Measurements from ENCODE around the gene SYPL2. TPM values are rescaled to one million over a fixed set of nuclear protein-coding genes. Genes with fewer than 3 reads are reported as not detected.

The SYPL2 gene
- total RNA-seq, 1 experiment from 2014 or later: 1.3 TPM

GRCh38 chr1:109476825-109477224 lies 10.5 kb downstream of the SYPL2 start:
- Histone ChIP-seq H3K4me3 (replicated peaks in 1 of 2; ENCODE audit: low read depth in 1 of 2, low read length in 2 of 2) (no peak overlapping the region), H3K4me2 (ENCODE audit: low read length) (peak overlapping the region; percentile 15; the same call in 1 of the 2 replicates), H2AFZ (ENCODE audit: low read depth, low read length, poor library complexity, severe bottlenecking) (no peak overlapping the region), H4K20me1 (ENCODE audit: insufficient read depth) (no peaks in the 10 kb centered on the region), H3K9ac (ENCODE audit: low read length) (no peak overlapping the region), H3K9me3 (ENCODE audit: control insufficient read depth in 1 of 2, insufficient read depth in 1 of 2, low read depth in 1 of 2, low read length in 2 of 2) (no peaks in the 10 kb centered on the region), H3K36me3 (ENCODE audit: control insufficient read depth in 1 of 2, insufficient read depth in 2 of 2, low read length in 2 of 2) (no peaks in the 10 kb centered on the region), H3K9me2 (ENCODE audit: insufficient read depth) (no peaks in the 10 kb centered on the region), H3K27ac (ENCODE audit: low read depth, low read length) (no peak overlapping the region), H3K27me3 (ENCODE audit: insufficient read depth, low read length) (peaks cover 14% of the 10 kb centered on the region; the same call in 1 of the 2 replicates), H3K4me1 (ENCODE audit: control insufficient read depth in 1 of 2, insufficient read depth in 2 of 2, low read length in 2 of 2) (peaks cover 3 to 11% of the 10 kb centered on the region in 2 experiments; a peak in 3 of 4 replicates), H3K79me2 (ENCODE audit: insufficient read depth, low read length) (no peaks in the 10 kb centered on the region)
- intact Hi-C loops (cut with micrococcal nuclease): no loop called here
- POLR2A ChIA-PET: no interaction called here
- BruUV-seq (replicated peaks): no TSS peak
- RAD21 ChIA-PET (ENCODE audit: low non-redundant PET in 1 of 2, low total read pairs in 2 of 2, uncharacterized antibody in 2 of 2, unreplicated experiment in 2 of 2): no interaction called here
- CTCF ChIA-PET: no interaction called here
- no peak for TF ChIP-seq EZH2 (IDR thresholded peaks at IDR 0.05)
- TF ChIP-seq JUND (IDR thresholded peaks at IDR 0.05): no peak
- TF ChIP-seq POLR2AphosphoS5 (IDR thresholded peaks at IDR 0.05; ENCODE audit: low read depth, low read length): no peak
- no peak for TF ChIP-seq RAD21 (IDR thresholded peaks at IDR 0.05; ENCODE audit: low read depth)
- no peak for TF ChIP-seq ATF3 (IDR thresholded peaks at IDR 0.05)
- no peak for ATAC-seq
- no peak for DNase-seq (ENCODE audit: low read depth, low spot score)

GRCh38 chr1:109477821-109478220 lies 11.5 kb downstream of the SYPL2 start:
- CTCF ChIA-PET: no interaction called here
- H2AFZ ChIP-seq (ENCODE audit: low read depth, low read length, poor library complexity, severe bottlenecking): no peak overlapping the region
- no peaks in the 10 kb centered on the region for H4K20me1 ChIP-seq (ENCODE audit: insufficient read depth)
- DNase-seq (ENCODE audit: low read depth, low spot score): no peak
- no peaks in the 10 kb centered on the region for H3K36me3 ChIP-seq (ENCODE audit: control insufficient read depth in 1 of 2, insufficient read depth in 2 of 2, low read length in 2 of 2)
- peaks cover 6% of the 10 kb centered on the region; the same call in 1 of the 2 replicates for H3K27me3 ChIP-seq (ENCODE audit: insufficient read depth, low read length)
- TF ChIP-seq REST (IDR thresholded peaks at IDR 0.05; ENCODE audit: low read depth) (0 out of 2 replicates have a peak, but pooled peaks have one; percentile 1), ZBTB33 (IDR thresholded peaks at IDR 0.05; ENCODE audit: extremely low read depth, insufficient replicate concordance, low read length) (no peak), ELF1 (IDR thresholded peaks at IDR 0.05; ENCODE audit: borderline replicate concordance, low read depth) (no peak)
- peaks cover 3 to 11% of the 10 kb centered on the region in 2 experiments; a peak in 3 of 4 replicates for H3K4me1 ChIP-seq (ENCODE audit: control insufficient read depth in 1 of 2, insufficient read depth in 2 of 2, low read length in 2 of 2)
- H3K4me3 ChIP-seq (replicated peaks in 1 of 2; ENCODE audit: low read depth in 1 of 2, low read length in 2 of 2): no peak overlapping the region
- intact Hi-C loops (cut with micrococcal nuclease): no loop called here
- RAD21 ChIA-PET (ENCODE audit: low non-redundant PET in 1 of 2, low total read pairs in 2 of 2, uncharacterized antibody in 2 of 2, unreplicated experiment in 2 of 2): no interaction called here
- H3K9me2 ChIP-seq (ENCODE audit: insufficient read depth): no peaks in the 10 kb centered on the region
- ATAC-seq: peak; percentile 67
- no peak overlapping the region for H3K27ac ChIP-seq (ENCODE audit: low read depth, low read length)
- no peak overlapping the region for H3K9ac ChIP-seq (ENCODE audit: low read length)
- H3K4me2 ChIP-seq (ENCODE audit: low read length): no peak overlapping the region
- POLR2A ChIA-PET: no interaction called here
- no TSS peak for BruUV-seq (replicated peaks)
- no peaks in the 10 kb centered on the region for H3K9me3 ChIP-seq (ENCODE audit: control insufficient read depth in 1 of 2, insufficient read depth in 1 of 2, low read depth in 1 of 2, low read length in 2 of 2)
- H3K79me2 ChIP-seq (ENCODE audit: insufficient read depth, low read length): no peaks in the 10 kb centered on the region
